ENCODE data around the gene UVSSA.

The UVSSA gene

DNA sequence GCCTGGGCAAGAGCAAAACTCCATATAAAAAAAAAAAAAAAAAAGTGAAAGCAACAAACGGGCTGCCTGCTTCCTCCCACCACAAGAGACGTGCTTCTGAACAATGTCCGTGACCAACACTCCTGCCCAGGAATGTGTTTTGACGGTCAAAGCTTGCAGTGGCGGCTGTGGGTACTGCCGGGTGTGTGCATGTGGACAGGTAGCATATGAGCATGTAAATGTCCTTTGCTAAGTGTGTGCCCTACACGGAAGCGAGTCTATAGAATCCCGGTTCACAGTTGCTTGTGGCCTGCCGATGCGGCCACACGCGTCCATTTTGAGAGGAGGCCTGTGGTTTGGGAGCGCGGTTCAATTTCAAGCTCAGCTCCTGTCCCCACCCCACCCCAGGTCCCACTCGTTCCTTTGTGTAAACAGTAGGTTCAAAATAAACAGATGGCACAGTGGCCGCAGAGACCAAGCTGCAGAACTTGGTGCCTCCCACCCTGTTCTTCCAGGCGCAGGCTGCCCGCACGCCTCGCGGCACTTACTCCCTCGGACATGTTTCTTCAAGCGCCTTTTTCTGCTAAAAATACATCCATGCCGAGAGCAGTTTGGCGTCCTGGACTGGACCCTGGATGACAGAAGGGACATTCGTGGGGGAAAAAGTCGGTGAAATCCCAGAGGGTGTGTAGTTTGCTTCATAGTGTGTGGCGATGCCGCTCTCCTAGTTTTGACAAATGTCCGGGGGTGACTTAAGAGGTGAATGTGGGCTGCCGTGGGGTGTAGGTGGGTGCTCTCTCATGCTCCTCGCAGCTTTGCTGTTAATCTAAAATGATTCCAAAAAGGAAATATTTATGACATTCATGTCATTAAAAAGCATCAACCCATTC lies 70.7 kb downstream of the UVSSA start:
- Histone ChIP-seq H3K27ac (ENCODE audit: low read length) (no peak overlapping the region), H2AFZ (ENCODE audit: low read depth, low read length) (no peak overlapping the region), H3K4me2 (ENCODE audit: low read length) (no peak overlapping the region), H4K20me1 (ENCODE audit: insufficient read depth, low read length) (no peaks in the 10 kb centered on the region), H3K9me3 (ENCODE audit: insufficient read depth, low read length) (no peaks in the 10 kb centered on the region), H3K79me2 (ENCODE audit: low read length) (no peaks in the 10 kb centered on the region), H3K4me1 (ENCODE audit: low read length) (no peaks in the 10 kb centered on the region), H3K36me3 (replicated peaks; ENCODE audit: low read depth, low read length) (no peaks in the 10 kb centered on the region), H3K4me3 (ENCODE audit: low read length) (no peak overlapping the region), H3K27me3 (ENCODE audit: low read depth, low read length) (0 out of 2 replicates have a peak, but pooled peaks cover 2% of the 10 kb centered on the region), H3K9ac (ENCODE audit: low read length) (no peak overlapping the region)
- TF ChIP-seq CTCF (IDR thresholded peaks at IDR 0.05; ENCODE audit: low read depth, low read length) (no peak), EZH2phosphoT487 (IDR thresholded peaks at IDR 0.05; ENCODE audit: low read depth) (no peak)

DNA sequence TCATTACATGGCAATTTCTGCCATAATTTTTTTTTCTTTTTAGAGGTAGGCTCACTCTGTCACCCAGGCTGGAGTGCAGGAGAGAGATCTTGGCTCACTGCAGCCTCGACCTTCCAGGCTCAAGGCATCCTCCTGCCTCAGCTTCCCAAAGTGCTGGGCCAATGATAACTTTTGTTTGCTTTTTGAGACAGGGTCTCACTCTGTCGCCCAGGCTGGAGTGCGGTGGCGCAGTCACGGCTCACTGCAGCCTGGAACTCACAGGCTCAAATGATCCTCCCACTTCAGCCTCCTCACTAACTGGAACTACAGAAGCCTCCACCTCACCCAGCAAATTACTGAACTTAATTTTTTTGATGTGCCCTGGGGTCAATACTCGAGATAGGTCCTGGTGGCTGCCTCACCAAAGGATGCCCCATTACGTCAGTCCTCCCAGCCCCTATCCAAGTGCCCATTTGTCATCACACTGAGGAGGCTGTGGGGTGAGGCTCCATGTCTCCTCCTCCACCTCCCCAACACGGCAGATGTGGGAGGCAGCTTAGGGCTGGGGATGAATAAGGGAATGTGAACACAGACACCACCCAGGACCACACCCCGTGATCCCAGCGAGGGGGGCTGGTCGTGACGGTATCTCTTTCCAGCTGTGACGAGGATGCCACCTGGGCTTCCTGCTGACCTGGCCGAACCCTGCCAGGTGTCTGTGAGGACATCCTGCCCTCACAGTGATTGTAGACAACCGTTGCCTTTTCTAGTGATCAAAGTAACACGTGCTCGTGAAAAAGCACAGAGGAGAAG lies 71.7 kb downstream of the UVSSA start:
- Histone ChIP-seq H3K9me3 (ENCODE audit: insufficient read depth, low read length) (no peaks in the 10 kb centered on the region), H3K27ac (ENCODE audit: low read length) (no peak overlapping the region), H3K4me3 (ENCODE audit: low read length) (no peak overlapping the region), H2AFZ (ENCODE audit: low read depth, low read length) (no peak overlapping the region), H3K36me3 (replicated peaks; ENCODE audit: low read depth, low read length) (no peaks in the 10 kb centered on the region), H4K20me1 (ENCODE audit: insufficient read depth, low read length) (no peaks in the 10 kb centered on the region), H3K4me1 (ENCODE audit: low read length) (no peaks in the 10 kb centered on the region), H3K79me2 (ENCODE audit: low read length) (no peaks in the 10 kb centered on the region), H3K9ac (ENCODE audit: low read length) (no peak overlapping the region), H3K4me2 (ENCODE audit: low read length) (no peak overlapping the region), H3K27me3 (ENCODE audit: low read depth, low read length) (0 out of 2 replicates have a peak, but pooled peaks cover 2% of the 10 kb centered on the region)
- TF ChIP-seq CTCF (IDR thresholded peaks at IDR 0.05; ENCODE audit: low read depth, low read length), result no peak

GRCh38 chr4:1419708-1420107 lies 72.7 kb downstream of the UVSSA start:
- H3K36me3 ChIP-seq (replicated peaks; ENCODE audit: low read depth, low read length), result no peaks in the 10 kb centered on the region
- H3K4me1 ChIP-seq (ENCODE audit: low read length), result no peaks in the 10 kb centered on the region
- H3K4me2 ChIP-seq (ENCODE audit: low read length), result no peak overlapping the region
- H3K27me3 ChIP-seq (ENCODE audit: low read depth, low read length), result 0 out of 2 replicates have a peak, but pooled peaks cover 2% of the 10 kb centered on the region
- no peaks in the 10 kb centered on the region for H3K9me3 ChIP-seq (ENCODE audit: insufficient read depth, low read length)
- H3K79me2 ChIP-seq (ENCODE audit: low read length), result no peaks in the 10 kb centered on the region
- no peaks in the 10 kb centered on the region for H4K20me1 ChIP-seq (ENCODE audit: insufficient read depth, low read length)
- no peak overlapping the region for H3K9ac ChIP-seq (ENCODE audit: low read length)
- H2AFZ ChIP-seq (ENCODE audit: low read depth, low read length), result no peak overlapping the region
- H3K4me3 ChIP-seq (ENCODE audit: low read length), result no peak overlapping the region
- no peak overlapping the region for H3K27ac ChIP-seq (ENCODE audit: low read length)
- TF ChIP-seq EZH2phosphoT487 (IDR thresholded peaks at IDR 0.05; ENCODE audit: low read depth), result no peak
- TF ChIP-seq CTCF (IDR thresholded peaks at IDR 0.05; ENCODE audit: low read depth, low read length), result no peak

DNA sequence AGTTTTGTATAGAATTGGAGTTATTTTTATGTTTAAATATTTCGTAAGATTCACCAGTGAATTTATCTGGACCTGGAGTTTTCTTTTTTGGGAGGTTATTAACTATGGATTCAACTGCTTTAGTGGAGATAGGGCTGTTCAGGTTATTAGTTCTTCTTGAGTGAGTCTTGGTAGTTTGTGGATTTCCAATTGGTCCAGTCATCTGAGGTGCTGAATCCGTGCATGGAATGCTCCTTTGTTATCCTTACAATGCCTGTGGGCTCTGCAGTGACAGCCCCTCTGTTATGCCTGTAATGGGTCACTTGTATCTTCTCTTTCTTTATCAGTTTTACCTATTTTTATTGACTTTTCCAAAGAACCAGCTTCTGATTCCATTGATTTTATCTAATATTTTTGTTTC lies 74.6 kb downstream of the UVSSA start:
- H3K4me3 ChIP-seq (ENCODE audit: low read length), result no peak overlapping the region
- H3K4me1 ChIP-seq (ENCODE audit: low read length), result no peaks in the 10 kb centered on the region
- H4K20me1 ChIP-seq (ENCODE audit: insufficient read depth, low read length), result no peaks in the 10 kb centered on the region
- H3K4me2 ChIP-seq (ENCODE audit: low read length), result no peak overlapping the region
- no peaks in the 10 kb centered on the region for H3K79me2 ChIP-seq (ENCODE audit: low read length)
- H3K9ac ChIP-seq (ENCODE audit: low read length), result no peak overlapping the region
- TF ChIP-seq EZH2phosphoT487 (IDR thresholded peaks at IDR 0.05; ENCODE audit: low read depth) (no peak), CTCF (IDR thresholded peaks at IDR 0.05; ENCODE audit: low read depth, low read length) (no peak)
- peaks cover 9% of the 10 kb centered on the region; the same call in 1 of the 2 replicates for H3K27me3 ChIP-seq (ENCODE audit: low read depth, low read length)
- no peak overlapping the region for H2AFZ ChIP-seq (ENCODE audit: low read depth, low read length)
- H3K36me3 ChIP-seq (replicated peaks; ENCODE audit: low read depth, low read length), result no peaks in the 10 kb centered on the region
- no peaks in the 10 kb centered on the region for H3K9me3 ChIP-seq (ENCODE audit: insufficient read depth, low read length)
- H3K27ac ChIP-seq (ENCODE audit: low read length), result no peak overlapping the region
